ENCODE results near the gene DNAH9. TPM values are rescaled to one million over a fixed set of nuclear protein-coding genes. Genes with fewer than 3 reads are reported as not detected.

DNAH9 gene
- total RNA-seq, 4 donors from 2014 or later = 1.2 to 7.7 (median 4.3) TPM

- Histone ChIP-seq H3K27ac (no peak overlapping the region), H3K4me3 (no peak overlapping the region), H3K36me3 (no peaks in the 10 kb centered on the region), H3K4me1 (no peaks in the 10 kb centered on the region), H3K27me3 (no peaks in the 10 kb centered on the region), H3K9me3 (no peaks in the 10 kb centered on the region)
- no peak for TF ChIP-seq CTCF (IDR thresholded peaks at IDR 0.05)
- no peak for TF ChIP-seq POLR2A (IDR thresholded peaks at IDR 0.05)
- intact Hi-C loops (cut with DNase I; ENCODE audit: low total_unique reads) = no loop called here
- DNase-seq = no peak
These were observed 92.4 kb downstream of the DNAH9 start for GRCh38 chr17:11690681-11691080.

GRCh38 chr17:11692688-11693087, 94.4 kb downstream of the DNAH9 start:
- intact Hi-C loops (cut with DNase I; ENCODE audit: low total_unique reads) = no loop called here
- no peak for DNase-seq
- no peaks in the 10 kb centered on the region for H3K4me1 ChIP-seq
- TF ChIP-seq CTCF (IDR thresholded peaks at IDR 0.05) (no peak), POLR2A (IDR thresholded peaks at IDR 0.05) (no peak)
- H3K4me3 ChIP-seq = no peak overlapping the region
- H3K27me3 ChIP-seq = no peaks in the 10 kb centered on the region
- H3K9me3 ChIP-seq = no peaks in the 10 kb centered on the region
- no peak overlapping the region for H3K27ac ChIP-seq
- H3K36me3 ChIP-seq = no peaks in the 10 kb centered on the region

GRCh38 chr17:11693284-11693683, 95.0 kb downstream of the DNAH9 start:
- Histone ChIP-seq H3K9me3 (no peaks in the 10 kb centered on the region), H3K27ac (no peak overlapping the region), H3K27me3 (no peaks in the 10 kb centered on the region), H3K36me3 (no peaks in the 10 kb centered on the region), H3K4me1 (no peaks in the 10 kb centered on the region), H3K4me3 (no peak overlapping the region)
- TF ChIP-seq POLR2A (IDR thresholded peaks at IDR 0.05) = no peak
- no peak for TF ChIP-seq CTCF (IDR thresholded peaks at IDR 0.05)
- intact Hi-C loops (cut with DNase I; ENCODE audit: low total_unique reads) = no loop called here
- no peak for DNase-seq

GRCh38 chr17:11700668-11701067, 102.4 kb downstream of the DNAH9 start:
- Histone ChIP-seq H3K36me3 (no peaks in the 10 kb centered on the region), H3K27ac (no peak overlapping the region), H3K4me1 (no peaks in the 10 kb centered on the region), H3K4me3 (no peak overlapping the region), H3K9me3 (no peaks in the 10 kb centered on the region), H3K27me3 (no peaks in the 10 kb centered on the region)
- no peak for DNase-seq
- intact Hi-C loops (cut with DNase I; ENCODE audit: low total_unique reads) = no loop called here
- no peak for TF ChIP-seq POLR2A (IDR thresholded peaks at IDR 0.05)
- TF ChIP-seq CTCF (IDR thresholded peaks at IDR 0.05) = no peak

GRCh38 chr17:11701911-11702310, 103.6 kb downstream of the DNAH9 start:
- H3K9me3 ChIP-seq = no peaks in the 10 kb centered on the region
- intact Hi-C loops (cut with DNase I; ENCODE audit: low total_unique reads) = no loop called here
- no peak for TF ChIP-seq CTCF (IDR thresholded peaks at IDR 0.05)
- no peak for TF ChIP-seq POLR2A (IDR thresholded peaks at IDR 0.05)

More at GRCh38 chr17:11701911-11702310, 103.6 kb downstream of the DNAH9 start:
- Histone ChIP-seq H3K4me3 (no peak overlapping the region), H3K27ac (no peak overlapping the region), H3K4me1 (no peaks in the 10 kb centered on the region), H3K27me3 (no peaks in the 10 kb centered on the region), H3K36me3 (no peaks in the 10 kb centered on the region)
- DNase-seq = no peak
